H1 (cell line): ENCODE data around the gene CD151. TPM values are rescaled to one million over a fixed set of nuclear protein-coding genes. Genes with fewer than 3 reads are reported as not detected.

Source experiments
- CTCF ChIA-PET: fragments of 300-600 bp; sonication (Branson Sonifier 250); formaldehyde crosslinking; loops from one replicate; lab custom pipeline; 2021; ENCODE audit not compliant: partially characterized antibody; lab: Charles Lee
- POLR2A ChIA-PET: fragments of 300-600 bp; sonication (Branson Sonifier 250); formaldehyde crosslinking; loops from one replicate; lab custom pipeline; 2021; ENCODE audit warnings: inconsistent platforms; ENCODE audit not compliant: partially characterized antibody; lab: Charles Lee
- DNase-seq, 2 experiments: peaks; one replicate each; pipeline versions ENCODE4 v3.0.0 to v3.0.0-alpha.2; 2010 to 2022; ENCODE audit warnings: low spot score in 2 of 2, low read depth in 1 of 2, mixed read lengths in 1 of 2
- FAIRE-seq: peaks from 2 replicates; lab custom pipeline; 2011; peaks lifted over from hg19 to GRCh38; lab: Jason Lieb, UNC
- H2AFZ ChIP-seq: 2 replicates; pipeline ENCODE4 v1.8.1; 2012; ENCODE audit warnings: low read length, inconsistent platforms
- H2AK5ac ChIP-seq: 2 replicates; pipeline ENCODE4 v1.6.1; 2013; ENCODE audit warnings: low read depth, low read length
- H2BK120ac ChIP-seq: replicated peaks from 2 replicates; pipeline ENCODE3; 2013; ENCODE audit warnings: low read depth, low read length, inconsistent platforms
- H2BK12ac ChIP-seq: 2 replicates; pipeline ENCODE4 v1.6.1; 2013; ENCODE audit warnings: low read depth, low read length
- H2BK15ac ChIP-seq: 2 replicates; pipeline ENCODE4 v1.6.1; 2013; ENCODE audit warnings: low read length
- H2BK20ac ChIP-seq: 2 replicates; pipeline ENCODE4 v1.6.1; 2013; ENCODE audit warnings: low read length
- H2BK5ac ChIP-seq: 2 replicates; pipeline ENCODE4 v1.6.1; 2013; ENCODE audit warnings: low read depth, low read length
- H3K14ac ChIP-seq: 2 replicates; pipeline ENCODE4 v1.6.1; 2013; ENCODE audit warnings: inconsistent platforms; ENCODE audit not compliant: insufficient read length
- H3K18ac ChIP-seq: 2 replicates; pipeline ENCODE4 v1.6.1; 2013; ENCODE audit warnings: low read length; ENCODE audit errors: extremely low read depth
- H3K23ac ChIP-seq: 2 replicates; pipeline ENCODE4 v1.6.1; 2013; ENCODE audit warnings: inconsistent platforms; ENCODE audit not compliant: insufficient read length
- H3K23me2 ChIP-seq: 2 replicates; pipeline ENCODE4 v1.6.1; 2013; ENCODE audit warnings: low read depth, low read length
- H3K27ac ChIP-seq: 2 replicates; pipeline ENCODE4 v1.6.1; 2011; ENCODE audit warnings: low read depth, low read length, inconsistent platforms
- H3K27me3 ChIP-seq, 4 experiments: replicated peaks in 1 of 4; 1 replicate in 1 of 4; 2 replicates in 3 of 4; pipeline versions ENCODE4 v1.6.1 to v1.8.1; 2011 to 2013; ENCODE audit warnings: low read length in 3 of 4, mild to moderate bottlenecking in 3 of 4, inconsistent platforms in 2 of 4, mixed read lengths in 2 of 4, moderate library complexity in 1 of 4; ENCODE audit not compliant: control insufficient read depth in 3 of 4, insufficient read depth in 3 of 4; ENCODE audit errors: extremely low read depth in 1 of 4
- H3K36me3 ChIP-seq, 4 experiments: 2 replicates each; pipeline versions ENCODE4 v1.6.1 to v1.8.1; 2011 to 2013; ENCODE audit warnings: mild to moderate bottlenecking in 4 of 4, low read length in 3 of 4, moderate library complexity in 2 of 4, control low read depth in 1 of 4, inconsistent platforms in 1 of 4; ENCODE audit not compliant: insufficient read depth in 4 of 4, control insufficient read depth in 2 of 4
- H3K4ac ChIP-seq: replicated peaks from 2 replicates; pipeline ENCODE3; 2013; ENCODE audit warnings: low read length, low read depth, mixed read lengths, inconsistent platforms; ENCODE audit not compliant: insufficient read length
- H3K4me1 ChIP-seq, 4 experiments: replicated peaks in 1 of 4; 1 replicate in 1 of 4; 2 replicates in 3 of 4; pipeline versions ENCODE4 v1.6.1 to v1.8.1; 2011 to 2013; ENCODE audit warnings: low read length in 3 of 4, inconsistent platforms in 2 of 4, mixed read lengths in 1 of 4; ENCODE audit not compliant: insufficient read depth in 4 of 4, control insufficient read depth in 3 of 4
- H3K4me2 ChIP-seq, 2 experiments: 2 replicates each; pipeline versions ENCODE4 v1.6.1 to v1.8.1; 2011 to 2013; ENCODE audit warnings: low read depth in 2 of 2, low read length in 2 of 2, control low read depth in 1 of 2, inconsistent platforms in 1 of 2, mild to moderate bottlenecking in 1 of 2; ENCODE audit not compliant: insufficient read depth in 1 of 2
- H3K4me3 ChIP-seq, 4 experiments: fragments of 200-600, 300-600 bp in 1 of 4; sonication (generic), shearing (Covaris generic), sonication (Bioruptor Twin) in 1 of 4; 2 replicates each; pipeline versions ENCODE4 v1.5.1 to v1.8.1; 2011 to 2016; ENCODE audit warnings: low read length in 4 of 4, low read depth in 3 of 4, control low read depth in 2 of 4, inconsistent platforms in 2 of 4, mild to moderate bottlenecking in 2 of 4, mixed read lengths in 1 of 4, moderate library complexity in 1 of 4; ENCODE audit not compliant: insufficient read depth in 2 of 4; ENCODE audit errors: extremely low read depth in 1 of 4
- H3K56ac ChIP-seq: replicated peaks from 2 replicates; pipeline ENCODE3; 2013; ENCODE audit warnings: low read depth, mild to moderate bottlenecking, mixed read lengths, low read length, inconsistent platforms; ENCODE audit not compliant: insufficient read length
- H3K79me1 ChIP-seq: 2 replicates; pipeline ENCODE4 v1.6.1; 2013; ENCODE audit warnings: low read depth, low read length, control low read depth
- H3K79me2 ChIP-seq, 2 experiments: 2 replicates each; pipeline versions ENCODE4 v1.6.1 to v1.8.1; 2012 to 2013; ENCODE audit warnings: low read length in 2 of 2, mild to moderate bottlenecking in 2 of 2, inconsistent platforms in 1 of 2; ENCODE audit not compliant: insufficient read depth in 2 of 2, control insufficient read depth in 1 of 2
- H3K9ac ChIP-seq, 4 experiments: replicated peaks in 1 of 4; 1 replicate in 1 of 4; 2 replicates in 3 of 4; pipeline versions ENCODE4 v1.6.1 to v1.8.1; 2011 to 2013; ENCODE audit warnings: low read depth in 3 of 4, low read length in 3 of 4, control low read depth in 2 of 4, mild to moderate bottlenecking in 2 of 4, moderate library complexity in 2 of 4, inconsistent platforms in 1 of 4; ENCODE audit errors: extremely low read depth in 1 of 4
- H3K9me3 ChIP-seq, 2 experiments: 2 replicates each; pipeline versions ENCODE4 v1.6.1 to v1.8.1; 2012 to 2013; ENCODE audit warnings: mild to moderate bottlenecking in 2 of 2, moderate library complexity in 2 of 2, control low read depth in 1 of 2, inconsistent platforms in 1 of 2, low read depth in 1 of 2, low read length in 1 of 2, mixed read lengths in 1 of 2; ENCODE audit not compliant: insufficient read depth in 2 of 2
- H4K20me1 ChIP-seq, 2 experiments: replicated peaks in 1 of 2; 2 replicates each; pipeline versions ENCODE3 to v1.8.1; 2011 to 2013; ENCODE audit warnings: inconsistent platforms in 2 of 2, low read length in 2 of 2, mild to moderate bottlenecking in 1 of 2; ENCODE audit not compliant: insufficient read depth in 2 of 2, control insufficient read depth in 1 of 2
- H4K5ac ChIP-seq: 2 replicates; pipeline ENCODE4 v1.6.1; 2013; ENCODE audit warnings: low read length, low read depth, mixed read lengths, inconsistent platforms; ENCODE audit not compliant: insufficient read length
- H4K8ac ChIP-seq: 2 replicates; pipeline ENCODE4 v1.8.0; 2013; ENCODE audit warnings: mild to moderate bottlenecking, moderate library complexity, low read length, inconsistent platforms; ENCODE audit not compliant: insufficient read depth; ENCODE audit errors: extremely low read depth
- H4K91ac ChIP-seq: replicated peaks from 2 replicates; pipeline ENCODE3; 2013; ENCODE audit warnings: low read length, mixed read lengths, inconsistent platforms; ENCODE audit not compliant: insufficient read length
- CHD1 ChIP-seq: IDR thresholded peaks from 2 replicates; pipeline ENCODE4 v1.6.1; 2012; ENCODE audit warnings: low read depth, low read length, improper control_type of control experiment
- CREB1 ChIP-seq: IDR thresholded peaks from 2 replicates; pipeline ENCODE4 v1.6.1; 2012; ENCODE audit warnings: inconsistent platforms
- EGR1 ChIP-seq: IDR thresholded peaks from 2 replicates; pipeline ENCODE4 v1.6.1; 2011; ENCODE audit warnings: low read depth, low read length, borderline replicate concordance
- HDAC2 ChIP-seq, 2 experiments: fragments of 300-600 bp in 1 of 2; sonication (generic) in 1 of 2; IDR thresholded peaks; 2 replicates each; pipeline ENCODE4 v1.6.1; 2011 to 2012; ENCODE audit warnings: low read depth in 2 of 2, low read length in 2 of 2, mild to moderate bottlenecking in 2 of 2, moderate library complexity in 2 of 2, borderline replicate concordance in 1 of 2, inconsistent platforms in 1 of 2
- JUND ChIP-seq: IDR thresholded peaks from 2 replicates; pipeline ENCODE4 v1.6.1; 2011; ENCODE audit warnings: mild to moderate bottlenecking, improper control_type of control experiment, low read length
- KDM1A ChIP-seq: fragments of 200-600, 300-600 bp; sonication (generic); IDR thresholded peaks from 2 replicates; pipeline ENCODE4 v1.7.1; 2016; ENCODE audit warnings: mild to moderate bottlenecking, low read length, borderline replicate concordance
- MAFK ChIP-seq: IDR thresholded peaks from 2 replicates; pipeline ENCODE4 v1.6.1; 2012; ENCODE audit warnings: low read depth, mild to moderate bottlenecking, improper control_type of control experiment, low read length
- NRF1 ChIP-seq: IDR thresholded peaks from 2 replicates; pipeline ENCODE4 v1.6.1; 2011; ENCODE audit warnings: mild to moderate bottlenecking, low read depth, low read length, improper control_type of control experiment
- POLR2A ChIP-seq, 2 experiments: IDR thresholded peaks; 1 replicate in 1 of 2; 2 replicates in 1 of 2; pipeline ENCODE4 v1.6.1; 2011; ENCODE audit warnings: low read depth in 2 of 2, low read length in 2 of 2, mild to moderate bottlenecking in 2 of 2; ENCODE audit errors: control extremely low read depth in 1 of 2
- RXRA ChIP-seq: IDR thresholded peaks from 2 replicates; pipeline ENCODE4 v1.6.1; 2011; ENCODE audit warnings: low read depth, mild to moderate bottlenecking, low read length, moderate library complexity; ENCODE audit not compliant: insufficient read depth
- SIX5 ChIP-seq: IDR thresholded peaks from 2 replicates; pipeline ENCODE4 v1.6.1; 2011; ENCODE audit warnings: mild to moderate bottlenecking, low read depth, low read length
- SP1 ChIP-seq: IDR thresholded peaks from 2 replicates; pipeline ENCODE4 v1.6.1; 2011; ENCODE audit warnings: low read depth, low read length
- SUZ12 ChIP-seq: fragments of 200-600 bp; sonication (generic); IDR thresholded peaks from 2 replicates; pipeline ENCODE4 v1.6.1; 2012; ENCODE audit warnings: mild to moderate bottlenecking, inconsistent platforms, low read length, moderate library complexity, mixed read lengths
- TEAD4 ChIP-seq: IDR thresholded peaks from 2 replicates; pipeline ENCODE4 v1.6.1; 2012; ENCODE audit warnings: low read depth, low read length, inconsistent platforms, mixed read lengths
- ZNF274 ChIP-seq: IDR thresholded peaks from 2 replicates; pipeline ENCODE4 v1.7.0; 2012; ENCODE audit warnings: low read length, borderline replicate concordance; ENCODE audit errors: extremely low read depth
- WGBS, 2 experiments: shearing (Covaris generic) in 1 of 2; methylation state at CpG; one replicate each; pipeline versions ENCODE4 v1.1.6 to v1.1.7; 2013 to 2015; ENCODE audit warnings: low lambda C conversion rate in 2 of 2, mixed read lengths in 2 of 2, inconsistent platforms in 1 of 2, low coverage in 1 of 2, missing lambda C conversion rate in 1 of 2; ENCODE audit not compliant: insufficient replicate concordance in 2 of 2, insufficient coverage in 1 of 2, insufficient read length in 1 of 2; ENCODE audit errors: extremely low coverage in 1 of 2, missing lambda C conversion rate in 1 of 2; 5-methylcytosine and 5-hydroxymethylcytosine counted together
- polyA plus RNA-seq, 7 experiments: library from polyadenylated mRNA; depleted of rRNA in 3 of 7; stranded (reverse) in 5 of 7; unstranded in 2 of 7; fragments of >200 nt in 5 of 7; fragments of 200-250 nt in 2 of 7; gene quantifications; 1 replicate in 5 of 7; 2 replicates in 1 of 7; 4 replicates in 1 of 7; pipeline versions ENCODE4 v1.2.1 to v1.2.3, GENCODE V29; 2011 to 2013; ENCODE audit warnings: missing spikeins in 2 of 7, mixed read lengths in 2 of 7
- total RNA-seq: library from RNA; stranded (reverse); fragmentation: NEBNext Ultra II Directional; extraction: Animal tissue kit (Norgen Biotek cat#: 25700); gene quantifications from 2 replicates; pipeline ENCODE4 v1.2.1, GENCODE V29; 2021

CD151 gene
- total and polyA plus RNA-seq, 2 of the 8 experiments (the other 6 are each of a cell fraction or from before 2014, with no cell fraction given) = 101 to 212 TPM

GRCh38 chr11:873706-874105, 41.0 kb downstream of the CD151 start:
- no peak overlapping the region for H2BK15ac ChIP-seq
- H3K18ac ChIP-seq = no peak overlapping the region
- H3K4me1 ChIP-seq = peaks cover 0 to 11% (median 6%) of the 10 kb centered on the region in 4 experiments; a peak in 5 of 7 replicates
- WGBS, 2 experiments = 85% methylated on average over 12 of the region's 12 CpGs; no CpG with 5 or more reads in 1 of the 2 experiments
- H4K91ac ChIP-seq = no peak overlapping the region
- H3K4me3 ChIP-seq = no peak overlapping the region
- H2AK5ac ChIP-seq = no peak overlapping the region
- H4K8ac ChIP-seq = no peak overlapping the region
- no peak overlapping the region for H3K4me2 ChIP-seq
- H4K5ac ChIP-seq = no peak overlapping the region
- FAIRE-seq (no peak), DNase-seq (no peak)
- no peak overlapping the region for H2BK12ac ChIP-seq
- POLR2A ChIA-PET = interaction anchor here (0.8 to 1.0 kb wide), 2 partner anchors 10 to 19 kb away, joined by 3 read pairs; no protein-coding TSS in a partner anchor
- H3K79me1 ChIP-seq = no peaks in the 10 kb centered on the region
- H3K14ac ChIP-seq = no peak overlapping the region
- no peak overlapping the region for H3K27ac ChIP-seq
- H3K9ac ChIP-seq = no peak overlapping the region
- no peaks in the 10 kb centered on the region for H3K23me2 ChIP-seq
- H3K79me2 ChIP-seq = no peaks in the 10 kb centered on the region
- H2BK5ac ChIP-seq = no peak overlapping the region
- no peak overlapping the region for H3K56ac ChIP-seq
- no peak overlapping the region for H2BK120ac ChIP-seq
- H4K20me1 ChIP-seq = peaks cover 13 to 34% of the 10 kb centered on the region in 2 experiments
- H3K27me3 ChIP-seq = no peaks in the 10 kb centered on the region
- no peak overlapping the region for H3K23ac ChIP-seq
- CTCF ChIA-PET = interaction anchor here (1.0 to 2.6 kb wide), 8 partner anchors 13 to 178 kb away, joined by 3 to 9 read pairs (median 4); no protein-coding TSS in a partner anchor
- H3K36me3 ChIP-seq = no peaks in the 10 kb centered on the region
- H3K4ac ChIP-seq = no peak overlapping the region
- no peak overlapping the region for H2BK20ac ChIP-seq
- H2AFZ ChIP-seq = no peak overlapping the region
- no peaks in the 10 kb centered on the region for H3K9me3 ChIP-seq
- TF ChIP-seq SIX5 (no peak), CREB1 (no peak), SUZ12 (no peak), NRF1 (no peak), KDM1A (no peak), RXRA (no peak), TEAD4 (no peak), SP1 (no peak), MAFK (no peak), POLR2A (IDR thresholded peaks at IDR 0.05; ENCODE audit: control extremely low read depth in 1 of 2, low read depth in 2 of 2, low read length in 2 of 2) (no peak), CHD1 (no peak), HDAC2 (IDR thresholded peaks at IDR 0.05; ENCODE audit: borderline replicate concordance in 1 of 2, low read depth in 2 of 2, low read length in 2 of 2) (no peak), JUND (no peak), ZNF274 (no peak), EGR1 (no peak)
